Lung (tissue), 12 donors: Measurements from ENCODE around the gene COG7. TPM values are rescaled to one million over a fixed set of nuclear protein-coding genes. Genes with fewer than 3 reads are reported as not detected.
A peak's percentile ranks its signal among the peaks of the same experiment; 100 is the strongest.
"Not testable (repeated sequence)": the region's sequence is repeated elsewhere in the genome, so short reads cannot be mapped to it uniquely, and the experiment has no call there.

Experiments used
- ATAC-seq: fragments of 200-7000 bp; cut with Tn5 transposase; one replicate; pipeline ENCODE4 v1.9.1; 2020; ENCODE audit warnings: moderate number of reproducible peaks; ENCODE audit not compliant: insufficient read depth, low FRiP score
- DNase-seq, 3 donors: peaks; one replicate each; pipeline ENCODE4 v3.0.0-alpha.2; 2013 to 2017
- H3K27ac ChIP-seq, 2 donors: one replicate each; pipeline ENCODE4 v1.5.1; 2013; ENCODE audit warnings: mild to moderate bottlenecking in 2 of 2, moderate library complexity in 2 of 2, control low read depth in 1 of 2, inconsistent platforms in 1 of 2, low read depth in 1 of 2, low read length in 1 of 2
- H3K27me3 ChIP-seq, 3 donors: one replicate each; pipeline ENCODE4 v1.5.1; 2013; ENCODE audit warnings: low read length in 2 of 3; ENCODE audit not compliant: control insufficient read depth in 3 of 3, insufficient read depth in 3 of 3
- H3K36me3 ChIP-seq, 4 donors: one replicate each; pipeline ENCODE4 v1.5.1; 2013; ENCODE audit warnings: low read length in 4 of 4, mild to moderate bottlenecking in 1 of 4, moderate library complexity in 1 of 4; ENCODE audit not compliant: control insufficient read depth in 4 of 4, insufficient read depth in 4 of 4
- H3K4me1 ChIP-seq, 5 donors: one replicate each; pipeline ENCODE4 v1.5.1; 2013; ENCODE audit warnings: low read length in 5 of 5, mild to moderate bottlenecking in 2 of 5, moderate library complexity in 1 of 5; ENCODE audit not compliant: control insufficient read depth in 5 of 5, insufficient read depth in 5 of 5
- H3K4me3 ChIP-seq: one replicate; pipeline ENCODE4 v1.5.1; 2013; ENCODE audit warnings: mild to moderate bottlenecking, control low read depth, moderate library complexity
- H3K9ac ChIP-seq, 2 donors: one replicate each; pipeline ENCODE4 v1.5.1; 2013; ENCODE audit warnings: low read length in 2 of 2, control low read depth in 1 of 2; ENCODE audit not compliant: insufficient read depth in 1 of 2
- H3K9me3 ChIP-seq, 4 donors: one replicate each; pipeline ENCODE4 v1.5.1; 2013; ENCODE audit warnings: low read length in 3 of 4, mild to moderate bottlenecking in 1 of 4, moderate library complexity in 1 of 4; ENCODE audit not compliant: control insufficient read depth in 4 of 4, insufficient read depth in 3 of 4
- WGBS, 2 donors: extraction: QIAGEN DNeasy Blood & Tissue Kit; methylation state at CpG; one replicate each; pipeline ENCODE4 v1.1.7; 2013; 5-methylcytosine and 5-hydroxymethylcytosine counted together
- polyA plus RNA-seq, 2 donors: library from polyadenylated mRNA; stranded (reverse); fragments of 200-250 nt; gene quantifications; one replicate each; pipeline ENCODE4 v1.2.1, GENCODE V29; 2013
- total RNA-seq, 2 donors: library from RNA; depleted of rRNA in 1 of 2; stranded (reverse); fragments of >200 nt in 1 of 2; gene quantifications; one replicate each; pipeline ENCODE4 v1.2.1, GENCODE V29; 2014 to 2021
- TF ChIP-seq, protein P1 (sequence below): IDR thresholded peaks from 2 replicates; pipeline ENCODE4 v1.5.1; 2012; ENCODE audit warnings: mild to moderate bottlenecking; ENCODE audit errors: control extremely low read depth, extremely low read depth
- donor health status: control.
- donor health status: control.
- donor health status: Bipolar disorder and iron deficiency.
- donor health status: healthy.
- donor health status: DM: yes; HTN: yes; CAD: no.

Gene COG7
- total and polyA plus RNA-seq, 4 donors, result 14.9 to 34.0 (median 20.0) TPM

GRCh38 chr16:23406024-23406423 is 47.0 kb downstream of the COG7 start:
- WGBS, 2 donors, result 89 to 91% methylated on average over 2 of the region's 2 CpGs
- H3K36me3 ChIP-seq, result peaks cover 33 to 42% (median 38%) of the 10 kb centered on the region in 4 donors

GRCh38 chr16:23403547-23403946 is 49.4 kb downstream of the COG7 start:
- TF ChIP-seq, protein P1, sequence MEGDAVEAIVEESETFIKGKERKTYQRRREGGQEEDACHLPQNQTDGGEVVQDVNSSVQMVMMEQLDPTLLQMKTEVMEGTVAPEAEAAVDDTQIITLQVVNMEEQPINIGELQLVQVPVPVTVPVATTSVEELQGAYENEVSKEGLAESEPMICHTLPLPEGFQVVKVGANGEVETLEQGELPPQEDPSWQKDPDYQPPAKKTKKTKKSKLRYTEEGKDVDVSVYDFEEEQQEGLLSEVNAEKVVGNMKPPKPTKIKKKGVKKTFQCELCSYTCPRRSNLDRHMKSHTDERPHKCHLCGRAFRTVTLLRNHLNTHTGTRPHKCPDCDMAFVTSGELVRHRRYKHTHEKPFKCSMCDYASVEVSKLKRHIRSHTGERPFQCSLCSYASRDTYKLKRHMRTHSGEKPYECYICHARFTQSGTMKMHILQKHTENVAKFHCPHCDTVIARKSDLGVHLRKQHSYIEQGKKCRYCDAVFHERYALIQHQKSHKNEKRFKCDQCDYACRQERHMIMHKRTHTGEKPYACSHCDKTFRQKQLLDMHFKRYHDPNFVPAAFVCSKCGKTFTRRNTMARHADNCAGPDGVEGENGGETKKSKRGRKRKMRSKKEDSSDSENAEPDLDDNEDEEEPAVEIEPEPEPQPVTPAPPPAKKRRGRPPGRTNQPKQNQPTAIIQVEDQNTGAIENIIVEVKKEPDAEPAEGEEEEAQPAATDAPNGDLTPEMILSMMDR, result no peak
- DNase-seq, result no peak
- Histone ChIP-seq H3K27me3 (no peaks in the 10 kb centered on the region), H3K36me3 (peaks cover 27 to 49% (median 31%) of the 10 kb centered on the region in 4 donors), H3K27ac (no peak overlapping the region), H3K9me3 (no peaks in the 10 kb centered on the region), H3K9ac (no peak overlapping the region), H3K4me1 (peaks cover 0 to 3% (median 0%) of the 10 kb centered on the region in 5 donors), H3K4me3 (no peak overlapping the region)
- ATAC-seq, result no peak
- 90 to 91% methylated on average over 11 of the region's 11 CpGs for WGBS, 2 donors

More at GRCh38 chr16:23406024-23406423, 47.0 kb downstream of the COG7 start:
- no peaks in the 10 kb centered on the region for H3K9me3 ChIP-seq
- H3K27ac ChIP-seq, result no peak overlapping the region
- no peak overlapping the region for H3K9ac ChIP-seq
- TF ChIP-seq, protein P1, result no peak
- no peaks in the 10 kb centered on the region for H3K27me3 ChIP-seq
- no peak for DNase-seq
- no peak overlapping the region for H3K4me3 ChIP-seq
- peaks cover 0 to 5% (median 0%) of the 10 kb centered on the region in 5 donors for H3K4me1 ChIP-seq
- no peak for ATAC-seq

GRCh38 chr16:23402100-23402499 is 50.9 kb downstream of the COG7 start:
- ATAC-seq (no peak), DNase-seq (no peak)
- Histone ChIP-seq H3K4me1 (peaks cover 0 to 3% (median 0%) of the 10 kb centered on the region in 5 donors), H3K9me3 (no peaks in the 10 kb centered on the region), H3K27me3 (no peaks in the 10 kb centered on the region), H3K27ac (no peak overlapping the region), H3K4me3 (no peak overlapping the region), H3K36me3 (peaks cover 30 to 52% (median 36%) of the 10 kb centered on the region in 4 donors), H3K9ac (no peak overlapping the region)
- WGBS, 2 donors, result 94 to 95% methylated on average over 2 of the region's 2 CpGs
- TF ChIP-seq, protein P1, result no peak

- Histone ChIP-seq H3K9ac (no peak overlapping the region), H3K36me3 (peaks cover 22 to 49% (median 33%) of the 10 kb centered on the region in 4 donors), H3K9me3 (no peaks in the 10 kb centered on the region), H3K27ac (no peak overlapping the region), H3K27me3 (no peaks in the 10 kb centered on the region), H3K4me3 (no peak overlapping the region), H3K4me1 (peaks cover 0 to 3% (median 0%) of the 10 kb centered on the region in 5 donors)
- DNase-seq (no peak), ATAC-seq (no peak)
- TF ChIP-seq, protein P1, result no peak
- 79 to 87% methylated on average over 8 of the region's 8 CpGs for WGBS, 2 donors
Observed at GRCh38 chr16:23401139-23401538, 51.9 kb downstream of the COG7 start.

- WGBS, 2 donors, result 74 to 93% methylated on average over 7 of the region's 7 CpGs
- H3K27me3 ChIP-seq, DNase-seq, H3K4me3 ChIP-seq, H3K9me3 ChIP-seq, H3K9ac ChIP-seq, H3K4me1 ChIP-seq, ATAC-seq: not testable (repeated sequence)
- Histone ChIP-seq H3K27ac (peak overlapping the region in 1 of 2 donors; percentile 0), H3K36me3 (peaks cover 23 to 44% (median 31%) of the 10 kb centered on the region in 4 donors)
Observed at GRCh38 chr16:23400447-23400846, 52.5 kb downstream of the COG7 start.
